Fibroblast of villous mesenchyme (primary cell): ENCODE data around the gene DYNLL2. TPM values are rescaled to one million over a fixed set of nuclear protein-coding genes. Genes with fewer than 3 reads are reported as not detected.

ENCODE experiments used
- DNase-seq: peaks from one replicate; pipeline ENCODE4 v3.0.0-alpha.2; 2010; ENCODE audit warnings: low read depth
- H3K4me3 ChIP-seq: 2 replicates; pipeline ENCODE4 v1.5.1; 2011; ENCODE audit warnings: low read depth, mild to moderate bottlenecking, low read length
- CTCF ChIP-seq: IDR thresholded peaks from 2 replicates; pipeline ENCODE4 v1.5.1; 2012; ENCODE audit warnings: low read depth, mild to moderate bottlenecking, low read length; ENCODE audit not compliant: insufficient read depth
- total RNA-seq: library from RNA; depleted of rRNA; stranded (reverse); fragments of >200 nt; gene quantifications from 2 replicates; pipeline ENCODE4 v1.2.3, GENCODE V29; 2012

Gene DYNLL2
- total RNA-seq, 1 donor: 12.5 TPM

- no peak for DNase-seq
- no peak overlapping the region for H3K4me3 ChIP-seq
Measured at GRCh38 chr17:58047376-58048150, 35.7 kb upstream of the DYNLL2 start.

GRCh38 chr17:58049533-58049932 is 33.7 kb upstream of the DYNLL2 start:
- no peak for DNase-seq
- no peak overlapping the region for H3K4me3 ChIP-seq
- no peak for TF ChIP-seq CTCF

More at GRCh38 chr17:58047376-58048150, 35.7 kb upstream of the DYNLL2 start:
- no peak for TF ChIP-seq CTCF

GRCh38 chr17:58050966-58051365 is 32.3 kb upstream of the DYNLL2 start:
- no peak for TF ChIP-seq CTCF
- H3K4me3 ChIP-seq: no peak overlapping the region
- no peak for DNase-seq

- DNase-seq: no peak
- no peak overlapping the region for H3K4me3 ChIP-seq
- TF ChIP-seq CTCF: no peak
Measured at GRCh38 chr17:58051468-58051867, 31.8 kb upstream of the DYNLL2 start.

GRCh38 chr17:58052407-58052806 is 30.8 kb upstream of the DYNLL2 start:
- H3K4me3 ChIP-seq: no peak overlapping the region
- DNase-seq: no peak
- no peak for TF ChIP-seq CTCF

- no peak overlapping the region for H3K4me3 ChIP-seq
- no peak for DNase-seq
- no peak for TF ChIP-seq CTCF
Measured at GRCh38 chr17:58052945-58053715, 30.1 kb upstream of the DYNLL2 start.

GRCh38 chr17:58054641-58055040 is 28.6 kb upstream of the DYNLL2 start:
- no peak for TF ChIP-seq CTCF
- no peak overlapping the region for H3K4me3 ChIP-seq
- no peak for DNase-seq
